Adrenal gland (tissue), 12 donors: Measurements from ENCODE around the gene DMD. TPM values are rescaled to one million over a fixed set of nuclear protein-coding genes. Genes with fewer than 3 reads are reported as not detected.

Source experiments
- DNase-seq, 7 donors: peaks; one replicate each; pipeline ENCODE4 v3.0.0-alpha.2; 2019 to 2020
- H3K27ac ChIP-seq, 5 donors: fragments of 200-600 bp; sonication (generic) in 4 of 5; 1 replicate in 3 of 5; 2 replicates in 2 of 5; pipeline versions ENCODE4 v1.5.1 to v1.8.0; 2016 to 2020; ENCODE audit warnings: mild to moderate bottlenecking in 1 of 5
- H3K27me3 ChIP-seq: fragments of 200-600 bp; 2 replicates; pipeline ENCODE4 v1.8.0; 2021
- H3K36me3 ChIP-seq, 2 donors: fragments of 200-600 bp; replicated peaks in 1 of 2; 1 replicate in 1 of 2; 2 replicates in 1 of 2; pipeline versions ENCODE4 v1.5.1 to v1.8.0; 2018 to 2022
- H3K4me1 ChIP-seq, 2 donors: fragments of 200-600 bp; replicated peaks in 1 of 2; 1 replicate in 1 of 2; 2 replicates in 1 of 2; pipeline versions ENCODE4 v1.5.1 to v1.8.0; 2018 to 2021
- H3K4me3 ChIP-seq, 4 donors: fragments of 200-600 bp; sonication (generic) in 3 of 4; one replicate each; pipeline ENCODE4 v1.5.1; 2016 to 2018
- H3K9me3 ChIP-seq, 3 donors: fragments of 200-600 bp; sonication (generic) in 1 of 3; replicated peaks in 1 of 3; 1 replicate in 2 of 3; 2 replicates in 1 of 3; pipeline versions ENCODE4 v1.5.1 to v1.8.0; 2016 to 2021
- CTCF ChIP-seq, 6 experiments: fragments of 450-650 bp in 4 of 6; fragments of 200-600 bp in 2 of 6; sonication (generic) in 1 of 6; IDR thresholded peaks; 1 replicate in 5 of 6; 2 replicates in 1 of 6; pipeline versions ENCODE4 v1.5.1 to v1.8.0; 2016 to 2021; ENCODE audit warnings: antibody characterized with exemption in 6 of 6, mild to moderate bottlenecking in 2 of 6, moderate library complexity in 1 of 6
- POLR2A ChIP-seq, 2 donors: fragments of 450-650 bp; IDR thresholded peaks; one replicate each; pipeline ENCODE4 v1.6.1; 2017; ENCODE audit warnings: antibody characterized with exemption in 2 of 2, mild to moderate bottlenecking in 2 of 2, moderate library complexity in 1 of 2
- WGBS, 4 donors: extraction: QIAGEN DNeasy Blood & Tissue Kit in 2 of 4; methylation state at CpG; one replicate each; pipeline versions ENCODE4 v1.1.5 to v1.1.7; 2013 to 2017; 5-methylcytosine and 5-hydroxymethylcytosine counted together
- intact Hi-C, 2 donors: fragments of 100-400 bp; cut with DNase I; formaldehyde crosslinking; loops; one replicate each; pipeline versions ENCODE4 v1.14.1 to v1.15.0; 2022 to 2023
- polyA plus RNA-seq, 3 donors: library from polyadenylated mRNA; stranded (reverse); fragments of 200-250 nt in 2 of 3; fragments of 350-450 nt in 1 of 3; fragmentation: Illumina TruSeq in 1 of 3; extraction: RNeasy Lipid Tissue Mini Kit (QIAGEN cat#74804) in 1 of 3; gene quantifications; one replicate each; pipeline ENCODE4 v1.2.3, GENCODE V29; 2013 to 2014
- total RNA-seq, 9 donors: library from RNA; depleted of rRNA in 4 of 9; stranded (reverse); fragments of >200 nt in 4 of 9; fragments of 120-200 nt in 1 of 9; fragmentation: NEBNext Ultra II Directional in 1 of 9; extraction: Animal tissue kit (Norgen Biotek cat#: 25700) in 1 of 9; gene quantifications; one replicate each; pipeline versions ENCODE4 v1.1.0 to v1.2.4, GENCODE V29; 2013 to 2023
- donor health status: healthy with polysubstance abuse.
- donor health status: Bipolar disorder and iron deficiency.
- donor health status: DM: yes; HTN: yes; CAD: no.
- donor health status: DM: no; HTN: no; CAD: no.
- donor health status: DM: no; HTN: no; CAD: no.
- donor health status: DM: yes; HTN: yes; CAD: no.

The DMD gene
- total and polyA plus RNA-seq, 12 donors = 14.6 to 89.7 (median 36.2) TPM

GRCh38 chrX:31884535-31884934 is 1326.8 kb downstream of the DMD start:
- Histone ChIP-seq H3K9me3 (no peaks in the 10 kb centered on the region), H3K27me3 (no peaks in the 10 kb centered on the region), H3K4me1 (no peaks in the 10 kb centered on the region), H3K4me3 (no peak overlapping the region), H3K36me3 (no peaks in the 10 kb centered on the region), H3K27ac (no peak overlapping the region)
- no peak for TF ChIP-seq CTCF (IDR thresholded peaks at IDR 0.05)
- TF ChIP-seq POLR2A (IDR thresholded peaks at IDR 0.05) = no peak
- 82 to 96% (median 89%) methylated on average over 2 of the region's 2 CpGs for WGBS, 4 donors
- no peak for DNase-seq
- intact Hi-C loops = no loop called here

GRCh38 chrX:31872007-31872406 is 1339.3 kb downstream of the DMD start:
- intact Hi-C loops = no loop called here
- peak in 3 of 7 donors; percentile 5 to 43 (median 18) for DNase-seq
- no peak overlapping the region for H3K27ac ChIP-seq

GRCh38 chrX:31870267-31870666 is 1341.1 kb downstream of the DMD start:
- no peaks in the 10 kb centered on the region for H3K36me3 ChIP-seq

More at GRCh38 chrX:31872007-31872406, 1339.3 kb downstream of the DMD start:
- WGBS, 4 donors = 4 to 26% (median 9%) methylated on average over 2 of the region's 2 CpGs
- TF ChIP-seq POLR2A (IDR thresholded peaks at IDR 0.05) (no peak), CTCF (IDR thresholded peaks at IDR 0.05) (no peak)
- Histone ChIP-seq H3K9me3 (no peaks in the 10 kb centered on the region), H3K4me3 (no peak overlapping the region), H3K27me3 (peaks cover 2% of the 10 kb centered on the region), H3K4me1 (no peaks in the 10 kb centered on the region), H3K36me3 (no peaks in the 10 kb centered on the region)

GRCh38 chrX:31860686-31861085 is 1350.7 kb downstream of the DMD start:
- no peak for DNase-seq
- TF ChIP-seq CTCF (IDR thresholded peaks at IDR 0.05) (no peak), POLR2A (IDR thresholded peaks at IDR 0.05) (no peak)
- H3K27me3 ChIP-seq = no peaks in the 10 kb centered on the region
- H3K36me3 ChIP-seq = no peaks in the 10 kb centered on the region
- no peak overlapping the region for H3K4me3 ChIP-seq
- H3K9me3 ChIP-seq = no peaks in the 10 kb centered on the region
- no peaks in the 10 kb centered on the region for H3K4me1 ChIP-seq
- intact Hi-C loops = no loop called here
- H3K27ac ChIP-seq = no peak overlapping the region

More at GRCh38 chrX:31870267-31870666, 1341.1 kb downstream of the DMD start:
- no peaks in the 10 kb centered on the region for H3K9me3 ChIP-seq
- H3K27me3 ChIP-seq = peaks cover 2% of the 10 kb centered on the region
- TF ChIP-seq CTCF (IDR thresholded peaks at IDR 0.05) (no peak), POLR2A (IDR thresholded peaks at IDR 0.05) (no peak)
- no peak overlapping the region for H3K27ac ChIP-seq
- DNase-seq = no peak
- intact Hi-C loops = no loop called here
- H3K4me3 ChIP-seq = no peak overlapping the region
- no peaks in the 10 kb centered on the region for H3K4me1 ChIP-seq
